ENCODE data around the gene GOLGA6A.
"Not testable (repeated sequence)": the region's sequence is repeated elsewhere in the genome, so short reads cannot be mapped to it uniquely, and the experiment has no call there.

The GOLGA6A gene, protein sequence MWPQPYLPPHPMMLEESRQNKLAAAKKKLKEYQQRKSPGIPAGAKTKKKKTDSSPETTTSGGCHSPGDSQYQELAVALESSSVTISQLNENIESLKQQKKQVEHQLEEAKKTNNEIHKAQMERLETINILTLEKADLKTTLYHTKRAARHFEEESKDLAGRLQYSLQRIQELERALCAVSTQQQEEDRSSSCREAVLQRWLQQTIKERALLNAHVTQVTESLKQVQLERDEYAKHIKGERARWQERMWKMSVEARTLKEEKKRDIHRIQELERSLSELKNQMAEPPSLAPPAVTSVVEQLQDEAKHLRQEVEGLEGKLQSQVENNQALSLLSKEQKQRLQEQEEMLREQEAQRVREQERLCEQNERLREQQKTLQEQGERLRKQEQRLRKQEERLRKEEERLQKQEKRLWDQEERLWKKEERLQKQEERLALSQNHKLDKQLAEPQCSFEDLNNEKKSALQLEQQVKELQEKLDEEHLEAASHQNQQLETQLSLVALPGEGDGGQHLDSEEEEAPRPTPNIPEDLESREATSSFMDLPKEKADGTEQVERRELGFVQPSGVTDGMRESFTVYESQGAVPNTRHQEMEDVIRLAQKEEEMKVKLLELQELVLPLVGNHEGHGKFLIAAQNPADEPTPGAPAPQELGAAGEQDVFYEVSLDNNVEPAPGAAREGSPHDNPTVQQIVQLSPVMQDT

DNA sequence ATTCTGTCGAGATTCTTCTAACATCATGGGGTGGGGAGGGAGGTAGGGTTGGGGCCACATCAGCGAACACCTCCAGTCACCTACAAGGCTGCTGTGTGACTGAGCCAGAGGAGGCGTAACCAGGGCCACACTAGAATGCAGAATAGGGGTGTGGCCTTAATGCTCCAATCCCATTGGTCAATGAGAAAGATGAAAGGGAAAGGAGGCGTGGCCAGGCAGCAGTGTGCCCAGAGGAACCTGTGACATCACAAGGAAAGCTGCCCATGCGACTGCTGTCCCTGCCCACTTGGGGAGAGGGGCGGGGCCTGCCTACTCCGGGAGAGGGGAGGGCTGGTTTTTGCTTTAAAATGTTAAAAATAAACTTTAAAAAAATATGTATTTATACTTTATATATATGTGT lies at the start of gene GOLGA6A:
Gene GOLGA6A, minus strand, starts transcription at position 101 of the 400 bp plus-strand sequence. Its CDS starts 41 bp downstream, at position 60.
- DNase-seq = not testable (repeated sequence)

DNA sequence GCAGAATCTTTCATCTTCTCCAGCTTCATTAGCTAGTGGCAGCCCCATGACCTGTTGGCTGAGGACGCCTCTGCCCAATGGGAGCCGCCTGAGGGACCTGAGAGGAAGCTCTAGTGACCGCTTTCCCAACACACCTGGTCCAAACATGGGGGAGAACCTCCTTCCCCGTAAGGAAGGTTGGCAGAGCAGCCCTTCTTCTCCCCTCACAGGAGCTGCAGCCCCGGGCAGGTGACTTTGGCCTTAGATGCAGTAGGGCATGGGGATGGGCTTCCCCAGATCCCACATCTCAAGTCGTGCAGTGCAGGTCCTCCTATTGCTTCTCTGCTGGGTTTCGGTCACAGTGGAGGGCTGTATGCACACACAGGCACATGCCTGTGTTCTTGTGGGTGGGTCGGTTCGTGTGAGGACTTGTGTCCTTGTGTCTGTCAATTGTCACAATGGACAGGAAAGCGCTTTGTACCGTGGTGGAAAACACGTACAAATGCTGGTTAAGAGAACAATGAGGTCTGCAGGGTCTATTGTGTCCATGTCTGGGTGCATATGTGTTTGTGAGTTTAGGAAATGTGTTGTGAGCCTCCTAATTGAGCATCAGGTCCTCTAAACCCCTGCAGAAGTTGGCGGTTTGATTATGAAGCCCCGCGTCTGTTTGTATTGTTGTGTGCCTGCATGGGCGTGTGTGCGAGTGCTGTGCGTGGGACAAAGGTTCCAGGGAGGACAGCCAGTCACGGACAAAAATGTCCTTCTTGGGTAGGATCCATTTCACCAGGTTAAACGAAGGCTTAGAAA lies 49.5 kb upstream of the GOLGA6A start:
- DNase-seq = no peak

DNA sequence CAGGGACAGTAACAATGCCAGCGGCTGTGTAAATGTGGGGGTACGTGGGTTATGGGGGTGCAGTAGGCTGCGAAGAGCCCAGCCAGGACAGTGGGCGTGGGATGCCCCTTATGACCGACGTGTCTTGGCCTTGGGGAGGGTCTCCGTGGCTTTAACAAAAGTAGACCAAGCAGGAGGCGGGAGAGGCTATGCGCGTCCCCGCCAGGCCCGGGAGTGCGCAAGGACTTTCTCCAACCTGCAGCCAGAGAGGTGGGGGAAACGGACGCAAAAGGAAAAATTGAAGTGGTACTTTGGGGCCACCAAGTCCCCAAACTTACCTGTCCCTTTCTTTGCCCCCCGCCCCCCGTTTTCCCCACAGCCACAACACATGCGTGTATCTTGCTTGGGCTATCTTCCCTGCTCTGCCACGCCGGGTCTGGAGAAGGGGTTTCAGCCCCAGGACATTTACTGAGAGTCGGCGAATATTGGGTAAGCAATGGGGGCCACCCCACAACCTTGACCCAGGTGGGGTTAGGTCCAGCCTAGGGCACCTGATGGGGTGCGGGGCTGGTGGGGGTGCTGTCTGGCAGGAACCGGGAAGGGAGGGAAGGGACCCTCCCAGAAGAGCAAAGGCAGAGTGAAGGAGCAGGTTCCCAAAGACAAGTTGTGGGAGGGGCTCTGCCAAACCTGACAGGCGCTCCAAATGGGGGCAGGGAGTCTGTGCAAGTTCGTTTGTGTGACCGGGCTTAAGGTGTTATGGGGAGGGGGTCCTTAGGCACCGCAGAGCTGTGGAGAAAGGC lies 48.7 kb upstream of the GOLGA6A start:
- no peak for DNase-seq

DNA sequence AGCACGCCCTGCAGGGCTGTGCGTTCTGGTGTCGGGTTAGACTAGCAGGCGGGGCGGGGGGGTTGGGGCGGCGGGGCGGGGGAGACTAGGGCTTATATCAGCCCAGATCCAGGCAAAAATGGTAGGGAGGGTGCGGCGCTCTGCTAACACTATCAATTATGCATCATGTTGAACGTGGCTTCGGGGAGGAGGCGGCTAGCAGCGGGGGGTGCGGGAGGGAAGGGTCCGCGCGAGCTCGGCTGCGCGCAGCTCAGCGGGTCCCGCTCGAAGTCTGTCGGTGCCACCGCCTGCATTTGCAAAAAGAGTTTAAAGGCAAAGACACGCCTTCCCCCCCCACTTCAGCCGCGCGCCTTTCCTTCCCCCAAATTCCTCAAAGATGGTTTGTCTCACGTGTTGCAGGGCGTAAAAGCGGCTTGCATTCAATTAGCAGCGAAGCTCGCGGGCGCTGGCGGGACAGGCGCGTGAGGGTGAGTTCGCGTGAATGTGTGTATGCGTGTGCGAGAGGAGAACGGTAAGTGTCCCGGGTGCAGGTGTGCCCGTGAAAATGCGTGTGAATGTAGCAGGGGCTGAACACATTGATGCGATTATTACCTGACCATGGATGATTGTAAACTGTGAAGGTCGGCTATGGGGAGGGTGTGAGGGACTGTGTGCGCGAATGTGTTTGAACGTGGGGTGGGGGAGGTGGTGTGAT lies 48.0 kb upstream of the GOLGA6A start, which contains the start of gene ISLR2:
Gene ISLR2, plus strand, starts transcription at position 432 of the 694 bp plus-strand sequence. CDS start 2,169 bp downstream, outside the sequence.
- no peak for DNase-seq

DNA sequence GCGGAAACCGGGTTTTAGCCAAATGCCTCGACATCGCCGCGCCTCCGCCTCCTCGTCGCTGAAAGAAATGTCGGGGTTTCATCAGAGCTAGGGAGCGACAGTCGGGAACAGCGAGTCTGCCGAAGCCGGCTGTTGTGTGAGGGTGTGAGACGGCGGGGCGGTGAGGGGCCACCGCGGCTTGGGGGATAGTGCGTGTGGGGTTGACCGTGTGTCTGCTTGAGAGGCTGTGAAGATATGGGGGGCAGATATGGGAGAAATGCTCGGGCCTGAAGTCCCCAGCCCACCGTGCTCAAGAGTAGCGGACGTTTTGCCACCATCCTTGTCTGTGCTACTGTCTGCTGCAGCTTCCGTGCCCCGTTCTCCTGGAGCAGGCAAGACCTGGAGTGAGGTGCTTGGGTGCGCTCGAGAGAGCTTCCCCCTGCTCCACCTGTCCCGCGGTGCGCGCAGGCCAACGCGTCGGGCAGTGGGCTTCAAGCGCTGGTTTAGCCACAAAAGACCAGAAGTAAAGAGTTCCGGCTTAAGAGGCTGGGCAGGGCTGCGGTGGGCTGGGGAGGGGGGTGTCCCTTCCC lies 47.3 kb upstream of the GOLGA6A start:
- DNase-seq = no peak

DNA sequence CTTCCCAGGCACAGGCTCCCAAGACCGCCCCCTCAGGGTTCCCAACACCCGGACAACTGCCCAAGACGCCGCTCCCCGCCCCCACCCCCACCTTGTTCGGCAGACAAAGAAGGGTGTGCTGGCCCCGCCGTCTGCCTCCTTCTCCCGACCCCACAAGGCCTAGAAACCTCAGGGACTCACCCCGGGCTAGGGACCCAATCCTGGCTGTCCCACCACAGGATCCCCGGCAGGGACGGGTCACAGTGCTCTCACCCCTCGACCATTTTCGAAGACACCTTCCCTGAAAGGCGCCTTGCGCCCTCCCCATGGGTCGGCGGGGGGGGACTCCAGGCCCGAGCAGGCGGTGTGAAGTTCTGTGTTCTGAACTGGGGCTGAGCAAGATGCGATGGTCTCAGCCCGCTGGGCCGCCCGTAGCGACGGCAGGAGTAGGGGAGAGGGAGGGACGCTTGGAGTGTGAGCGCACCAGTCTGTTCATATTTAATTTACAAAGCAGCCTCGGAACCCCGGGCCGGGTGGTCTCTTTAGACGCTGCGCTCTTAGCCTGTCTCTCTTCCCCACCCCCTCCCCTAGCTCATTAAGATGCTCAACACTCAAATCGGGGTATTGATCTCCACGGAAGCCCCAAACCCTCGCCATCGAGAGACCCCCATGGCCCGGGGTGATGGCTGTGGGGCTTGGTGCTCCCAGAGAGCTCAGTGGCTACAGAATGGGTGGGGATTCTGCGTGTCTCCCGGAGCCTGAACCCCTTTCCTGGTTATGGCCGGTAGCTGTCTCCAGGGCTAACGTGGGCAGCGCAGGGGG lies 46.6 kb upstream of the GOLGA6A start:
- no peak for DNase-seq

DNA sequence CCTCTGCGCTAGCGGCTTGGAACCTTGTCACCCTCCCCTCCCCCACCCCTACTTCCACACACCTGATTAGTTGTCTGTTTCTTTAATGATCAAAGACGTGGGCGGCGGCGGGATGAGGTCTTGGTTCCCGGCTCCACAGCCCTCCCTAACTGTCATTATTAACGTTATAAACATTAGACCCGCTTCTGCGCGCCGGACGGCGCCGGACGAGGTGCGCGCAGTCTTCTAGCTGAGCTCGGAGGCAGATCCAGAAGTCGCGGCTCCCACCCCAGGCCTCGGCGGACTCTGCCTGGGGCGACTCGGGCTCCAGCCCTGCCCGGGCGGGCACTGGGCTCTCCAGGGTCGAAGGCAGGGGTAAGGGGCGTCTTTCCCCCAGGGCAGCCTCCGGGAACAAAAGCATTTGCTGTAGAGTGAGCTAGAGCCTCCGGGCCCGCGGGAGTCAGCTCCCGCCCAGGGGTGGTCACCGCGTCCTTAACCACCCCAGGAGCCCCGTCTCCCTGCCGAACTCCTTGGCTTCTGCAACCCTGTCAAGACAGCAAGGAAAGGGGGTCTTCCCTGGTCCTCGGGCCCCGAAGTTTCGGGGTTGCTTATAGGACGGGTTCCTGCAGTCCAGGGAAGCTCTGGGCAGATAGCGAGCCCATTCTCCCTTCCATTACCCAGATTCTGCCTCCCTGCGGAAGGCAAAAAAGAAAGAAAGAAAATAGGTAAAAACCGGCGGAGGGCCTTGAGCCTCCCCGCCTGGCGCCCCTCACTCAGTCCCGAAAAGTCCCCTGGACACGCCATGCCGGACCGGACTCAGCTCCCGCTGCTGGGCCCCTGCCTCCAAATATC lies 45.8 kb upstream of the GOLGA6A start:
- no peak for DNase-seq

DNA sequence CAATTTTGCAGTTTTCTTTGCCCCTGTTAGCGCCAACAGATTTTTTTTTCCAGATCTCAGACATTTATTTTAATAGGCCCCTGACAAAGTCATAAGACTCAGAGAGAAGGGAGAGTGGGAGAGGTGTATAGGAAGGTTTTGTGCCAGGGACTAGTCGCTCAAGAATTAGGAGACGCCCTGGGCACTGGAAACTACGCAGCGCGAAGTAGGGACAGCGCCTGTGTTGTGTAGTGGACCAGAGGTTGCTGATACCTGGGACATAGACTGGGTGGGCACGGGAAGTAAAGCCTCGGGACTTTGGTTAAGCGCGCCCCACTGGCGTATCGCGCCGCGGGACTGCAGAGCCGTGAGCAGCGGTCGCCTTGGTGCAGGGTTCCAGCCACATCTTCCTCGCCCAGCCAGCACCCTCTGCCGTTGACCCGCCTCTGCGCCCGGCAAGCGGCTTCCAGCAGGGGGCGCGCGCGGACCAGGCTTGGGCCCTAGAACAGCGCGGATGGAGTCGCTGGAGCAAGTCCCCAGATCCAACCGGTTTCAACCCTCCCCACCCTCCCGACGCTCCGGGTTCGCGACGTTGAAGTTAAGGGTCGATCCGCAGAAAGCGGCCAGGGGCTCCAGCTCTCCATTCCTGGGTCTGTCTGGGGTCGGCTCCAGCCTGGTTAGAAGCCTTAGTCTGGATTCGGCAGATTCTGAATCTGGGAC lies 45.1 kb upstream of the GOLGA6A start:
- peak; percentile 81 to 82 for DNase-seq

DNA sequence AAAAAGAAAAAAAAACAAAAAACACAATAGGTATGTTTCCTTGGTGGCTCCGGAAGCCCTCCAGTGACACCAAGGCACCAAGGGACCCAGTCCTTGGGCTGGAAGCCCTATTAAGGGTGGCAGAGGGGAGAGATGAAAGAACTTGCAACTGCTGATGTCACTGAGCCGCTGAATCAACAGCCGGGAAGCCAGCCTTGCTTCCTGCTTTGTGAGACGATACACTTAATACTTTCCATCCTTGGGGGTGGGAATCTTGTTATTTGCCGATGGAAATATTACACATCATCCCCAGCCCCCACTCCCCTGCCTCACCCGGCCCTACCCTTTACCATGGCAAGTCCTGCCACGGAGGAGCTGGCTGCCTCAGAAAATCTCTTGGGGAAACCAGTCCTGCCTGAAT lies 42.4 kb upstream of the GOLGA6A start:
- DNase-seq = no peak

DNA sequence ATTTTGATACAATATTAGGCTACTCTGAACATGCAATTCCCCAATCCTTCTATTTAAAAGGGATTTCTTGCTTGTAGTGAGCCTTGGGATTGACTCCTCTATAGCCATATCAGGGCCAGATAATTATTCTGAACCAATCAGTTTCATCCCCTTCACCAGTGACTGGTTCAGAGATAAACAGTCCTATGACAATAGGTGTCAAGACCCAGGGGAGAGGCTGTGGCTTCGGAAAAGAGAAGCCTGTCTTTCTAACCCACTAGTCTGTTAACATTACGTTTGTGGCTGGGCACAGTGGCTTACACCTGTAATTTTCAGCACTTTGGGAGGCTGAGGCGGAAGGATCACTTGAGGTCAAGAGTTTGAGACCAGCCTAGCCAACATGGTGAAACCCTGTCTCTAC lies 41.8 kb upstream of the GOLGA6A start:
- no peak for DNase-seq

DNA sequence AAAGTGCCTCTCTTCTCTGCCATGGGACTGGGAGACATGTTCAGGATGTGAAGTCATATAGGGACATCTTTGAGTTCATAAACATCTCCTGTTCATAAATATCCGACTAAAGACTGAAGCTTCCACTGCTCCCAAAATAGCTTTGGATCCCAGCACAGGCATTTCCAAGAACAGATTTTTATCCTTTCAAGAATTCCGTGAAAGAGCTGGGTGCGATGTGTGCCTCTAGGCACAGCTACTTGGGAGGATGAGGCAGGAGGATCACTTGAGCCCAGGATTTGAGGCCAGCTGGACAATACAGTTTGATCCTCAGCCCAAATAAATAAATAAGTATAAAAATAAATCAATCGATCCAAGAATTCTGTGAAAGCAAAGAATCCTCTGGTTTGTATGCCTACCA lies 41.3 kb upstream of the GOLGA6A start:
- no peak for DNase-seq

DNA sequence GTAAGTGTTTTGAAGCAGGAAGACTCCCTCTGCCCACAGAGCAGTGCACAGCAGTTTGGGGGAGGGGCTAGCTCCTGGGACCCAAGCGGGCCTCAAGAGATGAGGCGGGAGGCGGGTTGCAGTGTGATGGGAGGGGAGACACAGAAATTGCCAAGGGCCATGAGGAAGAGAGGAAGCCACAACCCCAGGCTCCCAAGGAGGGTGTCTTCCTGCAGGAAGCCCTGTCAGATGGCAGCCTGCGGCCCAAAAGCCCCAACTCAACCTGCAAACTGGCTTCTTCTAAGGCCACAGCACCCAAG lies 40.7 kb upstream of the GOLGA6A start:
- peak; percentile 78 to 80 for DNase-seq

DNA sequence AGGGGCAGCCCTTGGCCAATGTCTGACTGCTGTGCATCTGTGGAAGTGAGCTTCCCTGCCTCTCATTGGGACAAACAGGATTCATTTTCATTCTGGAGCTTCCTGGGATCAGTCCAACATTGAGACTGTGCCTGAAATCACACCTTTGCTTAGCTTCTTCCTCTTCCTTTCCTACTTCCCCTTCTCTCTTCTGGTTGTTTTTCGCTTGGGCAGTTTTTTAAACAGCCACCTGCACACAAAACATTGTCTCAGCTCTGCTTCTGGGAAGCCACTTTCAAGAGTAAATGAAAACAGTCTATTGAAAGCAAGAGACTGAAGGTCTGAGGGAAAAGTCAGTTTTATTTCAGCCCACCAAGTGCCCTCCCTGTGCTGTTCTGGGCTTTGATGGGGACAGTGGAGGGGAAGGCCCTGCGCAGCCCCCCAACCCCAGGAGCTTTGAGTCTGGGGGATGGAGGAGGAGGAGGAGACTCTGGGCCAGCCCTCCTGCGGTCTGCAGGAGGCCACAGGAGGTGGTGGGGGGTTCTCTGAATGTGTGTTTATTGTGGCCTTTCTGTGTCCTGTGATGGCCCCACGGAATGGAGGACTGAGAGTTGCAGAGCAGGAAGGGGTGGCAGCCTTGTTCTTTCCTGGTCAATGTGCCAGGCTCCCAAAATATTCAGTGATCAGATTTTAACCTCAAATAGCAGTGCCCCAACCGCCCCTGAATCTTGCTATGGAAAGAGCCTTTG lies 40.2 kb upstream of the GOLGA6A start:
- DNase-seq = no peak

DNA sequence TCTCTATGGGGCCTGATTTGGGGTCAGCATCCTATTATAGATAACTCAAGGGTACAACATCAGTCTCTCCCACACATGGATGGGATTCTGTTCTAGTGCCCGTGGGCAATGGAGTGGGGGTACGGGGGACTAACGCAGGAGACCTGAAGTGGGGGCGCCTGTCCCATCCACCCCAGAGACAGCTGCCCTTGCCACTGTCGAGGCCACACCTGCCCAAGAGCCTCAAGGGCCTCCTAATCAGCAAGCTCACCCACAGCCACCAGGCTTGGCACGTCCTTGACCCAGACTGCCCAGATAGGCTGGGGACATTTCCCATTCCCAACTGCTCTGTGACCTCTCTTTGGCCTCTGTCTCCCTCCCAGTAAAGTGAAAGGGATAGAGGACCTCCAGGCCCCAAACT lies 39.5 kb upstream of the GOLGA6A start:
- no peak for DNase-seq

DNA sequence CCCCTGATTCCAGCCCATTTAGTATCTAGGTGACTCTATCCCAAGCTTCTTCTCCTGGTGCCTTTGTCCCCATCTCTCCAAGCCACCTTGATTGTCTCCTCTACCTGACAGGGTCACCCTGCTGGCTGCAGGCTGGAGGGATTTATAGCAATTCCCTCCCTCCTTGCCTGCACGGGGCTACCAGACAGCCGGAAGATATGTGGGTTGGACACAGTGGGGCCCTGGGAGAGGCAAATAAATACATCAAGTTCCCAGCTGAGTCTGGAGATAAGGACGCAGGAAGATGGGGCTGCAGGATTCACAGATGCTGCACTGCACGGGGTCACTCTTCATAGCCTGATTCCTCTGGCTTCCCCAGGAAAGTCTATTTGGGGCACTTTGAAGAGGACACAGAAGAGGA lies 38.7 kb upstream of the GOLGA6A start:
- no peak for DNase-seq

DNA sequence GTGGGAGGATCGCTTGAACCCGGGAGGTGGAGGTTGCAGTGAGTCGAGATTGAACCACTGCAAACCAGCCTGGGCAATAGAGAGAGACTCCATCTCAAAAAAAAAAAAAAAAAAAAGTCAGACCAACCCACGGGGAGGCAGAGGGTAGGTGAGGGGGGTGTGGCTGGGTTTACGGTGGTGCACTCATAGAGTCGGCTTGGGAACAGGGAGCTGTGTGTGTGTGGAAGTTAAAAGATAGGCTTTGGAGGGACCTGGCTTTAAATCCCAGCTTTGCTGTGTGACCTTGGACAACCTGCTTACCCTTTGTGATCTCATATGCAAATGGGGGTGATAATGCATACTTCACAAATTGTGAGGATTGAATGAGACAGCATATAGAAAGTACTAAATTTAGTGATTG lies 38.1 kb upstream of the GOLGA6A start:
- no peak for DNase-seq

DNA sequence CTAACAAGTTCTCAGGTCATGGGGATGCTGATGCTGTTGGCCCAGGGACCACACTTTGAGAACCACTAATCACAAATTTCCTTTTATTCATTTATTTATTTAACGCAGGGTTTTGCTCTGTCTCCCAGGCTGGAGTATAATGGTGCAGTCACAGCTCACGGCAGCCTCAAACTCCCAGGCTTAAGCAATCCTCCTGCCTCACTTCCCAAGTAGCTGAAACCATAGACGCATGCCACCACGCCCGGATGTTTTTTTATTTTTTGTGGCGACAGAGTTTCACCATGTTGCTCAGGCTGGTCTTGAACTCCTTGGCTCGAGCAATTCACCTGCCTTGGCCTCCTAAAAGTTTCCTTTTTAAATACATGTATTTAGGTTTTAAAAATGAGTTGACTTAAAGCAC lies 27.4 kb upstream of the GOLGA6A start:
- DNase-seq = no peak

DNA sequence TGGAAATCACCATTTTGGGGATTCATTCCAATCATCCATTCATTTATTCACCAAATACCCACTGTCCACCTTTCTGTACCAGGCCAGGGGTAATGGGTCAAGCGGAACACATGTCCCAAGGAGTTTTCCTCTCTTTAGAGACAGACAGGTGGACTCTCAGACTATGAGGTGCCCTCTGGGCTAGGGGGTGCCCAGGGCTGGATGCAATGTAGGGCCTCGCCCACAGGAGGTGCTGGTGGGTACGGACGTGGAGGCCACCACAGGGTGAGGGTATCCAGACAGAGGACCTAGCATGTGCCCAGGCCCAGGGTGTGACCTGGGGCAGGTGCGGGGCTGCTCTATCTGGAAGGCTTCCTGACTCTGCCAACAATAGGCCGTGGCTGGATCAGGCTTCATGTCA lies 26.3 kb upstream of the GOLGA6A start:
- DNase-seq = not testable (repeated sequence)

DNA sequence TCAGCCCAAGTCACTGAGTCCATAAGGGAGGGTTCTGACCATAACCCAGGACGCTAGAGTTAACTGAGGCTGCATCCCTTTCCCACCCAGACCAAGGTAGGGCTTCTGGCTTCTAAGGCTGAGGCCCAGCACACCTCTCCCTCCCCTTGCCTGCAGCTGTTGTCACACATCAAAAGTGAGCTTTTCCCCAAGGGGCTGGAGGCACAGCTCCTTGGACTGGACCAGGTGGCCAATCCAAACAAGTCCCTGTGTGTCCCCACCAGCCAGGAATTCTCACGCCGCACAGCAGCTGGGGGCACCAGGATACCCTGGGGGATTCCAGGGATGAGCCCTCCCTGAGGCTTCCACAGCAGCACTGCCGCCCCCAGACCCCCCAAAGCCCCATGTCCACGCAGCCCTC lies 25.8 kb upstream of the GOLGA6A start:
- no peak for DNase-seq
